Measurements from ENCODE around the gene EML5.

The EML5 gene

GRCh38 chr14:88792473-88793258 is at the start of gene EML5:
Gene EML5 (minus strand): TSS chr14:88792953. CDS start chr14:88792503, 450 bp downstream.
- H3K27ac ChIP-seq: peak within 1 kb of the TSS; percentile 68

GRCh38 chr14:88842414-88842813 is 49.7 kb upstream of the EML5 start:
- TF ChIP-seq CTCF (conservative IDR thresholded peaks at IDR 0.05): no peak
- H3K27ac ChIP-seq: no peak overlapping the region

More at GRCh38 chr14:88792473-88793258, at the start of gene EML5:
- peak; percentile 67 for TF ChIP-seq CTCF (conservative IDR thresholded peaks at IDR 0.05)

GRCh38 chr14:88841741-88842140 is 49.0 kb upstream of the EML5 start:
- TF ChIP-seq CTCF (conservative IDR thresholded peaks at IDR 0.05): no peak
- H3K27ac ChIP-seq: no peak overlapping the region

- H3K27ac ChIP-seq: no peak overlapping the region
- no peak for TF ChIP-seq CTCF (conservative IDR thresholded peaks at IDR 0.05)
Observed at GRCh38 chr14:88840926-88841325, 48.2 kb upstream of the EML5 start.

GRCh38 chr14:88838015-88838414 is 45.3 kb upstream of the EML5 start:
- no peak for TF ChIP-seq CTCF (conservative IDR thresholded peaks at IDR 0.05)
- H3K27ac ChIP-seq: no peak overlapping the region

GRCh38 chr14:88837495-88837894 is 44.7 kb upstream of the EML5 start:
- no peak overlapping the region for H3K27ac ChIP-seq
- no peak for TF ChIP-seq CTCF (conservative IDR thresholded peaks at IDR 0.05)

GRCh38 chr14:88835661-88836060 is 42.9 kb upstream of the EML5 start:
- TF ChIP-seq CTCF (conservative IDR thresholded peaks at IDR 0.05): no peak
- H3K27ac ChIP-seq: no peak overlapping the region
